Osteoblast (primary cell): ENCODE data around the gene XIRP2. TPM values are rescaled to one million over a fixed set of nuclear protein-coding genes. Genes with fewer than 3 reads are reported as not detected.

Experiments
- DNase-seq: peaks from one replicate; pipeline ENCODE4 v3.0.0; 2011; ENCODE audit warnings: low spot score, mixed read lengths; ENCODE audit not compliant: insufficient read length; ENCODE audit errors: missing footprints
- H2AFZ ChIP-seq: 2 replicates; pipeline ENCODE4 v1.6.0; 2011; ENCODE audit warnings: mild to moderate bottlenecking, low read length
- H3K27ac ChIP-seq: 2 replicates; pipeline ENCODE4 v1.5.1; 2011; ENCODE audit warnings: mild to moderate bottlenecking, low read depth, low read length, moderate library complexity
- H3K27me3 ChIP-seq: 2 replicates; pipeline ENCODE4 v1.6.0; 2012; ENCODE audit warnings: mild to moderate bottlenecking, control low read depth, inconsistent platforms, low read length, moderate library complexity; ENCODE audit not compliant: insufficient read depth
- H3K36me3 ChIP-seq: 2 replicates; pipeline ENCODE4 v1.5.1; 2011; ENCODE audit warnings: mild to moderate bottlenecking, low read length, control low read depth, moderate library complexity; ENCODE audit not compliant: insufficient read depth
- H3K4me1 ChIP-seq: 2 replicates; pipeline ENCODE4 v1.5.1; 2011; ENCODE audit warnings: mild to moderate bottlenecking, low read length, control low read depth, moderate library complexity; ENCODE audit not compliant: insufficient read depth
- H3K4me2 ChIP-seq: 2 replicates; pipeline ENCODE4 v1.6.0; 2011; ENCODE audit warnings: mild to moderate bottlenecking, low read length; ENCODE audit not compliant: insufficient read depth
- H3K4me3 ChIP-seq: fragments of 200-600 bp; sonication (generic); 3 replicates; pipeline ENCODE4 v1.5.1; 2012; ENCODE audit warnings: mild to moderate bottlenecking, low read length, inconsistent platforms; ENCODE audit not compliant: insufficient read depth
- H3K79me2 ChIP-seq: 2 replicates; pipeline ENCODE4 v1.6.0; 2012; ENCODE audit warnings: mild to moderate bottlenecking, low read length, control low read depth, inconsistent platforms; ENCODE audit not compliant: insufficient read depth
- H3K9me3 ChIP-seq: 2 replicates; pipeline ENCODE4 v1.5.1; 2011; ENCODE audit warnings: low read depth, low read length, control low read depth
- H4K20me1 ChIP-seq: 2 replicates; pipeline ENCODE4 v1.6.0; 2012; ENCODE audit warnings: mild to moderate bottlenecking, low read length, control low read depth; ENCODE audit not compliant: insufficient read depth
- CTCF ChIP-seq: IDR thresholded peaks from 2 replicates; pipeline ENCODE4 v1.5.1; 2011; ENCODE audit warnings: mild to moderate bottlenecking, low read depth, low read length, moderate library complexity; ENCODE audit errors: extremely low read depth
- total RNA-seq: library from RNA; depleted of rRNA; stranded (reverse); fragments of >200 nt; gene quantifications from 2 replicates; pipeline ENCODE4 v1.2.3, GENCODE V29; 2012

XIRP2 gene
- total RNA-seq, 1 donor: not detected

GRCh38 chr2:167177196-167177595 is 288.9 kb downstream of the XIRP2 start:
- no peak for TF ChIP-seq CTCF
- Histone ChIP-seq H3K4me3 (no peak overlapping the region), H3K36me3 (no peaks in the 10 kb centered on the region), H3K27ac (no peak overlapping the region), H4K20me1 (no peaks in the 10 kb centered on the region), H3K4me1 (peaks cover 21% of the 10 kb centered on the region), H3K9me3 (no peaks in the 10 kb centered on the region), H3K79me2 (no peaks in the 10 kb centered on the region), H2AFZ (no peak overlapping the region), H3K4me2 (peak overlapping the region; percentile 34), H3K27me3 (no peaks in the 10 kb centered on the region)
- no peak for DNase-seq

GRCh38 chr2:167181134-167181533 is 292.9 kb downstream of the XIRP2 start:
- H3K4me3 ChIP-seq: no peak overlapping the region
- H3K9me3 ChIP-seq: no peaks in the 10 kb centered on the region
- H3K4me1 ChIP-seq: peaks cover 21% of the 10 kb centered on the region
- H3K4me2 ChIP-seq: peak overlapping the region; percentile 25
- no peaks in the 10 kb centered on the region for H4K20me1 ChIP-seq
- H3K27me3 ChIP-seq: no peaks in the 10 kb centered on the region
- H3K36me3 ChIP-seq: no peaks in the 10 kb centered on the region
- DNase-seq: no peak
- TF ChIP-seq CTCF: no peak
- H3K27ac ChIP-seq: peak overlapping the region; percentile 27
- H3K79me2 ChIP-seq: no peaks in the 10 kb centered on the region
- H2AFZ ChIP-seq: no peak overlapping the region

- Histone ChIP-seq H3K9me3 (no peaks in the 10 kb centered on the region), H3K4me1 (peaks cover 21% of the 10 kb centered on the region), H3K4me3 (no peak overlapping the region), H2AFZ (no peak overlapping the region), H3K27ac (peak overlapping the region; percentile 2), H3K27me3 (no peaks in the 10 kb centered on the region), H3K4me2 (peak overlapping the region; percentile 25), H3K79me2 (no peaks in the 10 kb centered on the region), H4K20me1 (no peaks in the 10 kb centered on the region), H3K36me3 (no peaks in the 10 kb centered on the region)
- no peak for DNase-seq
- TF ChIP-seq CTCF: no peak
These were observed 293.4 kb downstream of the XIRP2 start for GRCh38 chr2:167181688-167182087.

GRCh38 chr2:167182403-167182802 is 294.1 kb downstream of the XIRP2 start:
- Histone ChIP-seq H3K9me3 (no peaks in the 10 kb centered on the region), H3K4me2 (no peak overlapping the region), H2AFZ (no peak overlapping the region), H3K27ac (no peak overlapping the region), H3K79me2 (no peaks in the 10 kb centered on the region), H3K27me3 (no peaks in the 10 kb centered on the region), H3K36me3 (no peaks in the 10 kb centered on the region), H4K20me1 (no peaks in the 10 kb centered on the region), H3K4me1 (peaks cover 13% of the 10 kb centered on the region), H3K4me3 (no peak overlapping the region)
- no peak for DNase-seq
- TF ChIP-seq CTCF: no peak
